HEK293 (cell line): Measurements from ENCODE around the gene MED13L.
A peak's percentile ranks its signal among the peaks of the same experiment; 100 is the strongest.

Experiments used
- CTCF ChIA-PET: fragments of 350-600 bp; formaldehyde crosslinking; extraction: SDS; loops from one replicate; lab custom pipeline; 2021; ENCODE audit warnings: antibody characterized with exemption; lab: Yijun Ruan, JAX
- POLR2A ChIA-PET: fragments of 300-600 bp; formaldehyde crosslinking; extraction: SDS; loops from one replicate; lab custom pipeline; 2020; ENCODE audit warnings: antibody characterized with exemption, inconsistent platforms; lab: Yijun Ruan, JAX
- H3K27ac ChIP-seq: fragments of 200-500 bp; sonication (Bioruptor generic); 2 replicates; pipeline ENCODE4 v1.5.1; 2014; ENCODE audit warnings: low read depth, low read length, control low read depth, inconsistent platforms; ENCODE audit errors: extremely low read depth
- H3K36me3 ChIP-seq, 2 experiments: fragments of 200-500 bp in 1 of 2; sonication (Bioruptor generic) in 1 of 2; 1 replicate in 1 of 2; 2 replicates in 1 of 2; pipeline ENCODE4 v1.5.1; 2014 to 2017; ENCODE audit warnings: inconsistent platforms in 2 of 2, low read length in 2 of 2; ENCODE audit not compliant: control insufficient read depth in 2 of 2, insufficient read depth in 1 of 2
- H3K4me1 ChIP-seq: fragments of 200-500 bp; sonication (Bioruptor generic); 2 replicates; pipeline ENCODE4 v1.5.1; 2014; ENCODE audit warnings: mild to moderate bottlenecking, low read length, inconsistent platforms; ENCODE audit not compliant: control insufficient read depth, insufficient read depth
- H3K4me3 ChIP-seq: 2 replicates; pipeline ENCODE4 v1.5.1; 2011; ENCODE audit warnings: low read depth, mild to moderate bottlenecking, control low read depth, low read length, moderate library complexity
- H3K9me3 ChIP-seq: fragments of 200-500 bp; sonication (Bioruptor generic); 2 replicates; pipeline ENCODE4 v1.5.1; 2014; ENCODE audit warnings: low read depth, low read length, inconsistent platforms; ENCODE audit not compliant: control insufficient read depth, insufficient read depth
- BCL11B ChIP-seq: fragments of 450-650 bp; formaldehyde crosslinking; IDR thresholded peaks from 2 replicates; pipeline ENCODE4 v1.5.1; 2016; ENCODE audit warnings: low read depth, missing biosample characterization, missing genetic modification characterization
- FEZF1 ChIP-seq: fragments of 450-650 bp; formaldehyde crosslinking; IDR thresholded peaks from 2 replicates; pipeline ENCODE4 v1.5.1; 2016; ENCODE audit warnings: missing biosample characterization, missing genetic modification characterization
- GLI4 ChIP-seq: fragments of 450-650 bp; formaldehyde crosslinking; IDR thresholded peaks from 2 replicates; pipeline ENCODE4 v1.5.1; 2016; ENCODE audit warnings: missing biosample characterization, missing genetic modification characterization
- KLF7 ChIP-seq: fragments of 450-650 bp; formaldehyde crosslinking; IDR thresholded peaks from 2 replicates; pipeline ENCODE4 v1.5.1; 2016; ENCODE audit warnings: missing biosample characterization, missing genetic modification characterization, borderline replicate concordance
- KLF8 ChIP-seq: fragments of 450-650 bp; formaldehyde crosslinking; IDR thresholded peaks from 2 replicates; pipeline ENCODE4 v1.5.1; 2016; ENCODE audit warnings: missing biosample characterization, missing genetic modification characterization
- MYNN ChIP-seq: fragments of 450-650 bp; formaldehyde crosslinking; IDR thresholded peaks from 2 replicates; pipeline ENCODE4 v1.5.1; 2016; ENCODE audit warnings: missing biosample characterization, missing genetic modification characterization, borderline replicate concordance
- OSR2 ChIP-seq: fragments of 450-650 bp; formaldehyde crosslinking; IDR thresholded peaks from 2 replicates; pipeline ENCODE4 v1.5.1; 2016; ENCODE audit warnings: missing biosample characterization, missing genetic modification characterization
- PRDM1 ChIP-seq: fragments of 450-650 bp; formaldehyde crosslinking; IDR thresholded peaks from 2 replicates; pipeline ENCODE4; 2016; ENCODE audit warnings: missing biosample characterization, missing genetic modification characterization
- ZBTB17 ChIP-seq: fragments of 450-650 bp; formaldehyde crosslinking; IDR thresholded peaks from 2 replicates; pipeline ENCODE4 v1.5.1; 2016; ENCODE audit warnings: missing biosample characterization, missing genetic modification characterization
- ZBTB20 ChIP-seq: fragments of 450-650 bp; formaldehyde crosslinking; IDR thresholded peaks from 2 replicates; pipeline ENCODE4 v1.5.1; 2016; ENCODE audit warnings: missing biosample characterization, missing genetic modification characterization
- ZNF132 ChIP-seq: fragments of 450-650 bp; formaldehyde crosslinking; IDR thresholded peaks from 2 replicates; pipeline ENCODE4 v1.5.1; 2017; ENCODE audit warnings: missing biosample characterization, missing genetic modification characterization, borderline replicate concordance
- ZNF146 ChIP-seq: fragments of 450-650 bp; formaldehyde crosslinking; IDR thresholded peaks from 2 replicates; pipeline ENCODE4 v1.5.1; 2016; ENCODE audit warnings: missing biosample characterization, missing genetic modification characterization
- ZNF274 ChIP-seq, 2 experiments: fragments of 200-500 bp in 1 of 2; fragments of 450-650 bp in 1 of 2; sonication (Bioruptor generic) in 1 of 2; formaldehyde crosslinking in 1 of 2; IDR thresholded peaks; 2 replicates each; pipeline versions ENCODE4 v1.5.1 to v1.6.1; 2014 to 2016; ENCODE audit warnings: borderline replicate concordance in 1 of 2, inconsistent platforms in 1 of 2, low read length in 1 of 2, missing biosample characterization in 1 of 2, missing genetic modification characterization in 1 of 2
- ZNF366 ChIP-seq: fragments of 450-650 bp; formaldehyde crosslinking; conservative IDR thresholded peaks from 2 replicates; pipeline ENCODE4 v1.5.1; 2016; ENCODE audit warnings: missing biosample characterization, missing genetic modification characterization
- ZNF423 ChIP-seq: fragments of 450-650 bp; formaldehyde crosslinking; IDR thresholded peaks from 2 replicates; pipeline ENCODE4 v1.5.1; 2016; ENCODE audit warnings: missing biosample characterization, missing genetic modification characterization
- ZNF514 ChIP-seq: fragments of 450-650 bp; formaldehyde crosslinking; IDR thresholded peaks from 2 replicates; pipeline ENCODE4 v1.5.1; 2016; ENCODE audit warnings: missing biosample characterization, missing genetic modification characterization
- ZNF571 ChIP-seq: fragments of 450-650 bp; formaldehyde crosslinking; IDR thresholded peaks from 2 replicates; pipeline ENCODE4 v1.5.0; 2017; ENCODE audit warnings: missing biosample characterization, missing genetic modification characterization
- ZNF654 ChIP-seq: fragments of 450-650 bp; formaldehyde crosslinking; IDR thresholded peaks from 2 replicates; pipeline ENCODE4 v1.5.1; 2016; ENCODE audit warnings: low read depth, missing biosample characterization, missing genetic modification characterization
- ZNF777 ChIP-seq: fragments of 450-650 bp; formaldehyde crosslinking; IDR thresholded peaks from 2 replicates; pipeline ENCODE4 v1.5.1; 2017; ENCODE audit warnings: missing biosample characterization, missing genetic modification characterization, borderline replicate concordance
- ZNF791 ChIP-seq: fragments of 450-650 bp; formaldehyde crosslinking; IDR thresholded peaks from 2 replicates; pipeline ENCODE4 v1.5.1; 2016; ENCODE audit warnings: missing biosample characterization, missing genetic modification characterization
- TF ChIP-seq, protein P1 (sequence below): fragments of 450-650 bp; formaldehyde crosslinking; IDR thresholded peaks from 2 replicates; pipeline ENCODE4 v1.5.1; 2016; ENCODE audit warnings: missing biosample characterization, missing genetic modification characterization
- TF ChIP-seq, protein P2 (sequence below): fragments of 450-650 bp; formaldehyde crosslinking; IDR thresholded peaks from 2 replicates; pipeline ENCODE4 v1.5.1; 2016; ENCODE audit warnings: missing biosample characterization, missing genetic modification characterization
- TF ChIP-seq, protein P3 (sequence below): fragments of 450-650 bp; formaldehyde crosslinking; IDR thresholded peaks from 2 replicates; pipeline ENCODE4 v1.5.1; 2017; ENCODE audit warnings: missing biosample characterization, missing genetic modification characterization

The MED13L gene

DNA sequence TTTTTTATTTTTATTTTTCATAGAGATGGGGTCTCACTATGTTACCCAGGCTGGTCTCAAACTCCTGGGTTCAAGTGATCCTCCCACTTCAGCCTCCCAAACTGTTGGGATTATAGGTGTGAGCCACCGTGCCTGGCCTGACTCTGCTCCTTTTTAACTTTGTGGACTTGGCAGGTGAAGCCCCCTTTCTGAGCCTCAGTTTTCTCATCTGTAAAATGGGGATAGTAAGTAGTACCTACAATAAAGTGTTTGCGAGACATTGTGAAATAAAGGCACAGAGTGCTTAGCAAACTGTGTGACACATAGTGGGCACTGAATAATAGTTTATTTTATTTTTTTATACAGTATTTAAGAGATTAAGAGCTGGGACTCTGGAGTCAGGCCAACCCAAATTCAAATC, 21.1 kb upstream of the MED13L start:
- CTCF ChIA-PET = no interaction called here
- Histone ChIP-seq H3K9me3 (no peaks in the 10 kb centered on the region), H3K36me3 (no peaks in the 10 kb centered on the region), H3K27ac (no peak overlapping the region), H3K4me1 (peaks cover 7% of the 10 kb centered on the region), H3K4me3 (no peak overlapping the region)
- POLR2A ChIA-PET = no interaction called here
- TF ChIP-seq ZBTB20 (tag by site-specific recombination) (no peak), BCL11B (tag by site-specific recombination) (no peak), ZNF654 (tag by site-specific recombination) (no peak), ZNF791 (tag by site-specific recombination) (no peak), KLF8 (no peak), ZNF514 (tag by site-specific recombination) (no peak), GLI4 (tag by site-specific recombination) (no peak)

DNA sequence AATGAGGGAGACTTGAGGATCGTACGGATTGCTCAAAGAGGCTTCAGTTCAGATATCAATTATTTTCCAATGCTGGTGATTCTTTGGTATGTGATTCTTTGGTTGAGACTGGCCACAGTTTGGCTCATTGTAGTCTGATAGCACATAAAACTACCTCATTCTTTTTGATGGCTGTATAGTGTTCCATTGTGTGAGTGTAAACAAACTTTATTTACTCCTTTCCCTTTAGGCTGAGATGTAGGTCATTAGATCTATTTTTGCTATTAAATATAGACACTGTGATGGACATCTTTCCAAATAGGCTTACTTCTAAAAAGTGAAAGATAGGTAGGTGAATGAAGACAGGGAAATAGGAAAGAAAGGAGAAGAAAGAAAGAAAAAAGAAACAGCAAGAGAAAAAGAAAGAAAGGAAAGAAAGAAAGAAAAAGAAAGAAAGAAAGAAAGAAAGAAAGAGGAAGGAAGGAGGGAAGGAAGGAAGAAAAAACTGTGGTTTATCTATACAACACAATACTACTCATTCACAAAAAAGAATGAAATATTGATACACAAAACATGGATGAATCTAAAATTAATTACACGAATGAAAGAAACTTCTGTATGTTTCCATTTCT, 19.8 kb upstream of the MED13L start:
- Histone ChIP-seq H3K27ac (no peak overlapping the region), H3K9me3 (no peaks in the 10 kb centered on the region), H3K4me3 (no peak overlapping the region), H3K36me3 (no peaks in the 10 kb centered on the region), H3K4me1 (peaks cover 11% of the 10 kb centered on the region)
- TF ChIP-seq KLF7 (tag by site-specific recombination) (no peak), ZNF146 (peak; percentile 95), ZNF274 (IDR thresholded peaks at IDR 0.05; ENCODE audit: low read length) (no peak), ZNF274 (tag by site-specific recombination; IDR thresholded peaks at IDR 0.05; ENCODE audit: borderline replicate concordance) (no peak), PRDM1 (tag by site-specific recombination) (peak; percentile 80), ZNF366 (peak; percentile 81)
- TF ChIP-seq, protein P1, sequence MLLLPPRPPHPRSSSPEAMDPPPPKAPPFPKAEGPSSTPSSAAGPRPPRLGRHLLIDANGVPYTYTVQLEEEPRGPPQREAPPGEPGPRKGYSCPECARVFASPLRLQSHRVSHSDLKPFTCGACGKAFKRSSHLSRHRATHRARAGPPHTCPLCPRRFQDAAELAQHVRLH (tag by site-specific recombination) = peak; percentile 82
- TF ChIP-seq, protein P2, sequence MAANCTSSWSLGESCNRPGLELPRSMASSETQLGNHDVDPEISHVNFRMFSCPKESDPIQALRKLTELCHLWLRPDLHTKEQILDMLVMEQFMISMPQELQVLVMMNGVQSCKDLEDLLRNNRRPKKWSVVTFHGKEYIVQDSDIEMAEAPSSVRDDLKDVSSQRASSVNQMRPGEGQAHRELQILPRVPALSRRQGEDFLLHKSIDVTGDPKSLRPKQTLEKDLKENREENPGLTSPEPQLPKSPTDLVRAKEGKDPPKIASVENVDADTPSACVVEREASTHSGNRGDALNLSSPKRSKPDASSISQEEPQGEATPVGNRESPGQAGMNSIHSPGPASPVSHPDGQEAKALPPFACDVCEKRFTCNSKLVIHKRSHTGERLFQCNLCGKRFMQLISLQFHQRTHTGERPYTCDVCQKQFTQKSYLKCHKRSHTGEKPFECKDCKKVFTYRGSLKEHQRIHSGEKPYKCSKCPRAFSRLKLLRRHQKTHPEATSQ (tag by site-specific recombination) = no peak
- CTCF ChIA-PET = no interaction called here
- POLR2A ChIA-PET = no interaction called here

DNA sequence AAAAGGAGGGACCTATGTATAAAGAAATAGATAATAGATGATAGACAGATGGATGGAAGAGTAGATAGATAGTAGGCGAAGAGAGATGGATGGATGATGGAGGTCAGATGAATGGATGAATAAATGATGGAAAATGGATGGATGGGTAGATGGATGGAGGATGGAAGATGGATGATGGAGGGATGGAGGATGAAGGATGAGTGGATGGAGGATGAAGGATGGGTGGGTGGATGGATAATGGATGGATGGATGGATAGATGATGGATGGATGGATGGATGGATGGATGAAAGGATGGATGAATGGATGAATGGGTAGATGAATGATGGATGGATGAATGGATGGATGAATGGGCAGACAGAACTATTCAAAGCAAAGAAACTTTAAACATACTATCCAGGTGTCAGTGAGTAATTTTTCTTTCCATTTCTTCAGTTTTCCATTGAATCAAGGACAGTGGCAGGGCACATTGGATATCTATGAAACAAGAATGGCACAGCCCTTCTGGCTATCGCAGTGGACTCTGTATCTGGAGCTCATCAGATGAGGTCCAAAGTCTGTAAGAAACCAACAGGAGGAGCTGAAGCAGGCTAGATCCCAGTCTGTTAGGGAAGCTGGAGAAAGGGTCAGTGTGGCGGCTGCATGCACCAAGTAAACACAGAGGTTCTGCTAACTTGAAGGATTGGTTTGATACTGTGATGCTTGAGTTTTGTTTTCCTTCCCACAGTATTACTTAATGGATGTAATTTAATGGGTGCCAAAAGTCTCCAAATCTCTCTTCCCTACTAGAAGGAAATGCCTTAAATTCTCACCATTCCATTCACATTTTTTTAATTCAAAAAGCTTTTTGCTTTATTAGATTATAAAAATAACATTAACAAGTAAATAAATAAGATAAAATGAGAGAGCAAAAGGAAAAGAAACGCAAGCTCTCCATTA, 18.1 kb upstream of the MED13L start:
- no peak overlapping the region for H3K27ac ChIP-seq
- ChIA-PET POLR2A (no interaction called here), CTCF (interaction anchor here (0.5 to 0.6 kb wide), 2 partner anchors 248 to 402 kb away, joined by 3 read pairs; no protein-coding TSS in a partner anchor)
- no peaks in the 10 kb centered on the region for H3K36me3 ChIP-seq
- no peak overlapping the region for H3K4me3 ChIP-seq
- no peaks in the 10 kb centered on the region for H3K9me3 ChIP-seq
- TF ChIP-seq ZNF777 (tag by site-specific recombination) = 0 out of 2 replicates have a peak, but pooled peaks have one; percentile 42
- no peak; the same call in 1 of the 2 replicates for TF ChIP-seq MYNN (tag by site-specific recombination)
- peak; percentile 100 for TF ChIP-seq ZBTB17 (tag by site-specific recombination)
- peak; percentile 100 for TF ChIP-seq ZNF366
- no peak for TF ChIP-seq OSR2 (tag by site-specific recombination)
- no peak for TF ChIP-seq ZNF423
- peak; percentile 68; the same call in 1 of the 2 replicates for TF ChIP-seq ZNF571
- TF ChIP-seq ZNF132 = no peak
- TF ChIP-seq, protein P3, sequence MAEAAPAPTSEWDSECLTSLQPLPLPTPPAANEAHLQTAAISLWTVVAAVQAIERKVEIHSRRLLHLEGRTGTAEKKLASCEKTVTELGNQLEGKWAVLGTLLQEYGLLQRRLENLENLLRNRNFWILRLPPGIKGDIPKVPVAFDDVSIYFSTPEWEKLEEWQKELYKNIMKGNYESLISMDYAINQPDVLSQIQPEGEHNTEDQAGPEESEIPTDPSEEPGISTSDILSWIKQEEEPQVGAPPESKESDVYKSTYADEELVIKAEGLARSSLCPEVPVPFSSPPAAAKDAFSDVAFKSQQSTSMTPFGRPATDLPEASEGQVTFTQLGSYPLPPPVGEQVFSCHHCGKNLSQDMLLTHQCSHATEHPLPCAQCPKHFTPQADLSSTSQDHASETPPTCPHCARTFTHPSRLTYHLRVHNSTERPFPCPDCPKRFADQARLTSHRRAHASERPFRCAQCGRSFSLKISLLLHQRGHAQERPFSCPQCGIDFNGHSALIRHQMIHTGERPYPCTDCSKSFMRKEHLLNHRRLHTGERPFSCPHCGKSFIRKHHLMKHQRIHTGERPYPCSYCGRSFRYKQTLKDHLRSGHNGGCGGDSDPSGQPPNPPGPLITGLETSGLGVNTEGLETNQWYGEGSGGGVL (tag by site-specific recombination) = 0 out of 2 replicates have a peak, but pooled peaks have one; percentile 9
- TF ChIP-seq ZNF274 (IDR thresholded peaks at IDR 0.05; ENCODE audit: low read length) = no peak
- TF ChIP-seq ZNF274 (tag by site-specific recombination; IDR thresholded peaks at IDR 0.05; ENCODE audit: borderline replicate concordance) = no peak
- no peak for TF ChIP-seq FEZF1 (tag by site-specific recombination)
- peaks cover 11% of the 10 kb centered on the region for H3K4me1 ChIP-seq
